Panc1 (cell line): ENCODE measurements around the gene B2M. TPM values are rescaled to one million over a fixed set of nuclear protein-coding genes. Genes with fewer than 3 reads are reported as not detected.

ENCODE experiments used
- ATAC-seq: fragments of 200-7000 bp; cut with Tn5 transposase; 2 replicates; pipeline ENCODE4 v1.9.1; 2020; ENCODE audit warnings: mild to moderate bottlenecking, moderate library complexity
- Bru-seq: library from RNA; stranded (reverse); fragments of 400-500 nt; gene quantifications from one replicate; lab custom pipeline; 2021; lab: Mats Ljungman, UMichigan
- BruChase-seq, 2 experiments: library from RNA; stranded (reverse); fragments of 400-500 nt; gene quantifications; one replicate each; lab custom pipeline; 2021; lab: Mats Ljungman, UMichigan
- BruUV-seq: library from RNA; stranded (reverse); fragments of 400-500 nt; replicated peaks from 2 replicates; lab custom pipeline; 2021; lab: Mats Ljungman, UMichigan
- CTCF ChIA-PET: fragments of 300-600 bp; sonication (Branson Sonifier 250); formaldehyde crosslinking; loops from one replicate; lab custom pipeline; 2022; ENCODE audit warnings: antibody characterized with exemption; lab: Charles Lee
- POLR2A ChIA-PET: fragments of 300-600 bp; sonication (Branson Sonifier 250); formaldehyde crosslinking; loops from one replicate; lab custom pipeline; 2022; ENCODE audit warnings: antibody characterized with exemption; lab: Charles Lee
- DNase-seq: peaks from one replicate; pipeline ENCODE4 v3.0.0-alpha.2; 2010; ENCODE audit warnings: low read depth, low spot score
- H3K27ac ChIP-seq: 2 replicates; pipeline ENCODE4 v1.5.1; 2011; ENCODE audit warnings: mild to moderate bottlenecking, low read length, inconsistent platforms
- H3K27me3 ChIP-seq: fragments of 200-500 bp; sonication (Bioruptor generic); 2 replicates; pipeline ENCODE4 v1.6.0; 2014; ENCODE audit warnings: low read length, inconsistent platforms; ENCODE audit not compliant: control insufficient read depth, insufficient read depth
- H3K36me3 ChIP-seq: fragments of 200-500 bp; sonication (Bioruptor generic); 2 replicates; pipeline ENCODE4 v1.5.1; 2014; ENCODE audit warnings: inconsistent platforms, mild to moderate bottlenecking, low read length, moderate library complexity; ENCODE audit not compliant: control insufficient read depth, insufficient read depth
- H3K4me1 ChIP-seq: 2 replicates; pipeline ENCODE4 v1.5.1; 2011; ENCODE audit warnings: inconsistent platforms, mild to moderate bottlenecking, low read length, moderate library complexity; ENCODE audit not compliant: control insufficient read depth, insufficient read depth
- H3K4me3 ChIP-seq, 2 experiments: 2 replicates each; pipeline ENCODE4 v1.5.1; 2011 to 2012; ENCODE audit warnings: low read depth in 2 of 2, low read length in 2 of 2, mild to moderate bottlenecking in 2 of 2, inconsistent platforms in 1 of 2, moderate library complexity in 1 of 2
- H3K9me3 ChIP-seq: fragments of 200-500 bp; sonication (Bioruptor generic); 2 replicates; pipeline ENCODE4 v1.5.1; 2014; ENCODE audit warnings: low read depth, mild to moderate bottlenecking, inconsistent platforms, low read length, moderate library complexity; ENCODE audit not compliant: control insufficient read depth, insufficient read depth
- CTCF ChIP-seq: fragments of 450-650 bp; IDR thresholded peaks from 2 replicates; pipeline ENCODE4 v1.5.1; 2017; ENCODE audit warnings: mild to moderate bottlenecking
- POLR2AphosphoS5 ChIP-seq: IDR thresholded peaks from 2 replicates; pipeline ENCODE4 v1.6.1; 2012; ENCODE audit warnings: mild to moderate bottlenecking, low read depth, low read length, moderate library complexity
- REST ChIP-seq, 2 experiments: IDR thresholded peaks; 2 replicates each; pipeline ENCODE4 v1.6.1; 2011 to 2012; ENCODE audit warnings: low read depth in 2 of 2, control low read depth in 1 of 2, low read length in 1 of 2, mild to moderate bottlenecking in 1 of 2, moderate library complexity in 1 of 2; ENCODE audit not compliant: insufficient read depth in 1 of 2
- SIN3A ChIP-seq: IDR thresholded peaks from 2 replicates; pipeline ENCODE4 v1.6.1; 2012; ENCODE audit warnings: low read depth, mild to moderate bottlenecking, low read length, moderate library complexity, borderline replicate concordance; ENCODE audit not compliant: insufficient read depth
- TCF7L2 ChIP-seq: IDR thresholded peaks from 2 replicates; pipeline ENCODE4 v1.6.1; 2011; ENCODE audit warnings: mild to moderate bottlenecking, low read depth, low read length, inconsistent platforms
- in situ Hi-C: cut with HindIII; loops from 2 replicates; pipeline ENCODE4 v1.10.0; 2016; ENCODE audit warnings: low sequenced_read_pairs, low pct_unique_long_range_greater_than_20kb
- intact Hi-C: fragments of 100-400 bp; cut with micrococcal nuclease; formaldehyde crosslinking; loops from one replicate; pipeline ENCODE4 v1.10.0; 2022; ENCODE audit not compliant: unreplicated experiment
- long read RNA-seq: library from polyadenylated mRNA; unstranded; transcript quantifications from one replicate; pipeline ENCODE4 v2.0.0, GENCODE V29; 2021; ENCODE audit not compliant: unreplicated experiment
- polyA plus RNA-seq: library from polyadenylated mRNA; unstranded; fragments of >200 nt; gene quantifications from one replicate; pipeline ENCODE4 v1.2.1, GENCODE V29; 2012; ENCODE audit warnings: missing spikeins; ENCODE audit not compliant: insufficient read length
- total RNA-seq: library from RNA; stranded (reverse); gene quantifications from one replicate; pipeline ENCODE4 v1.2.1, GENCODE V29; 2021; ENCODE audit not compliant: unreplicated experiment

B2M gene
- total RNA-seq (914 TPM), Bru-seq, nascent RNA (percentile 98 among the genes with signal in this experiment), BruChase-seq, experiment 1, labeled RNA remaining after a 2-hour chase (percentile 97 among the genes with signal in this experiment), BruChase-seq, experiment 2, labeled RNA remaining after a 6-hour chase (percentile 98 among the genes with signal in this experiment)
- polyA plus RNA-seq: 836 TPM
- long read RNA-seq, transcript B2M-204 (4 exons, 1,705 nt): major isoform, 965 of 1,430 reads
- long read RNA-seq, transcript B2M-214 (1 exons, 2,403 nt): minor isoform, 6 of 1,430 reads
- long read RNA-seq, transcript B2M-213 (1 exons, 2,329 nt): minor isoform, 436 of 1,430 reads
- long read RNA-seq, partial matches to known transcripts: 11 of 1,430 reads
- long read RNA-seq, other reads (novel, unspliced or antisense): 8 of 1,430 reads

DNA sequence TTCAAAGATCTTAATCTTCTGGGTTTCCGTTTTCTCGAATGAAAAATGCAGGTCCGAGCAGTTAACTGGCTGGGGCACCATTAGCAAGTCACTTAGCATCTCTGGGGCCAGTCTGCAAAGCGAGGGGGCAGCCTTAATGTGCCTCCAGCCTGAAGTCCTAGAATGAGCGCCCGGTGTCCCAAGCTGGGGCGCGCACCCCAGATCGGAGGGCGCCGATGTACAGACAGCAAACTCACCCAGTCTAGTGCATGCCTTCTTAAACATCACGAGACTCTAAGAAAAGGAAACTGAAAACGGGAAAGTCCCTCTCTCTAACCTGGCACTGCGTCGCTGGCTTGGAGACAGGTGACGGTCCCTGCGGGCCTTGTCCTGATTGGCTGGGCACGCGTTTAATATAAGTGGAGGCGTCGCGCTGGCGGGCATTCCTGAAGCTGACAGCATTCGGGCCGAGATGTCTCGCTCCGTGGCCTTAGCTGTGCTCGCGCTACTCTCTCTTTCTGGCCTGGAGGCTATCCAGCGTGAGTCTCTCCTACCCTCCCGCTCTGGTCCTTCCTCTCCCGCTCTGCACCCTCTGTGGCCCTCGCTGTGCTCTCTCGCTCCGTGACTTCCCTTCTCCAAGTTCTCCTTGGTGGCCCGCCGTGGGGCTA is at the start of gene B2M, which contains the start of gene PATL2:
B2M (plus strand) TSS at position 422 of the 647 bp plus-strand sequence; CDS start at position 452, 30 bp downstream.
PATL2 (minus strand) TSS at position 228 of the 647 bp plus-strand sequence. CDS start 34,833 bp downstream, outside the sequence.
- intact Hi-C loops: no loop called here
- TF ChIP-seq CTCF: no peak
- TF ChIP-seq TCF7L2: 0 out of 2 replicates have a peak, but pooled peaks have one; percentile 12
- peak; percentile 97 for TF ChIP-seq SIN3A
- peak; percentile 99 for TF ChIP-seq POLR2AphosphoS5
- peak in 1 of 2 experiments; percentile 16; a peak in 1 of 4 replicates for TF ChIP-seq REST (IDR thresholded peaks at IDR 0.05; ENCODE audit: insufficient read depth in 1 of 2, low read depth in 2 of 2, low read length in 1 of 2)
- Histone ChIP-seq H3K4me1 (peaks cover 23% of the 10 kb centered on the region), H3K36me3 (peaks cover 13% of the 10 kb centered on the region), H3K27me3 (no peaks in the 10 kb centered on the region), H3K9me3 (no peaks in the 10 kb centered on the region), H3K27ac (peak within 1 kb of the TSS; percentile 94), H3K4me3 (peak within 1 kb of the TSS; percentile 76 to 99)
- ATAC-seq (peak; percentile 96), DNase-seq (peak; percentile 94)
- ChIA-PET CTCF (interaction anchor here (0.6 to 1.3 kb wide), 9 partner anchors 18 to 166 kb away, joined by 3 to 7 read pairs (median 5); partner anchors contain the start of gene SPG11), POLR2A (interaction anchor here (0.5 to 3.8 kb wide), 2 partner anchors 16 to 17 kb away, joined by 4 to 28 read pairs; no protein-coding TSS in a partner anchor)
- in situ Hi-C loops: no loop called here
- no TSS peak for BruUV-seq

GRCh38 chr15:44661576-44661975 is 49.7 kb upstream of the B2M start:
- BruUV-seq: no TSS peak
- ATAC-seq (no peak), DNase-seq (no peak)
- POLR2A ChIA-PET: no interaction called here
- CTCF ChIA-PET: no interaction called here
- in situ Hi-C loops (no loop called here), intact Hi-C loops (loop anchor here (5.0 kb wide), 1 partner anchor 76 kb away; the partner anchor contains the start of gene TRIM69)
- no peak overlapping the region; the same call in 1 of the 2 replicates for H3K27ac ChIP-seq
- no peaks in the 10 kb centered on the region for H3K27me3 ChIP-seq
- no peak for TF ChIP-seq REST (IDR thresholded peaks at IDR 0.05; ENCODE audit: insufficient read depth in 1 of 2, low read depth in 2 of 2, low read length in 1 of 2)
- no peak for TF ChIP-seq CTCF
- no peak for TF ChIP-seq POLR2AphosphoS5
- no peak for TF ChIP-seq SIN3A
- no peak for TF ChIP-seq TCF7L2
- H3K4me1 ChIP-seq: peaks cover 15% of the 10 kb centered on the region
- no peaks in the 10 kb centered on the region for H3K9me3 ChIP-seq
- H3K36me3 ChIP-seq: peaks cover 7% of the 10 kb centered on the region
- H3K4me3 ChIP-seq: peak overlapping the region in 1 of 2 experiments; percentile 97; a peak in 1 of 4 replicates
